HUES48 (cell line): ENCODE data around the gene PACS2.
"Not testable (repeated sequence)": the region's sequence is repeated elsewhere in the genome, so short reads cannot be mapped to it uniquely, and the experiment has no call there.

Experiments
- H3K27ac ChIP-seq: one replicate; pipeline ENCODE4 v1.7.0; 2013; ENCODE audit warnings: low read depth, low read length, inconsistent platforms
- H3K27me3 ChIP-seq: 2 replicates; pipeline ENCODE4 v1.6.1; 2013; ENCODE audit warnings: mild to moderate bottlenecking, low read length; ENCODE audit not compliant: control insufficient read depth, insufficient read depth
- H3K36me3 ChIP-seq: 2 replicates; pipeline ENCODE4 v1.6.1; 2013; ENCODE audit warnings: low read length; ENCODE audit not compliant: control insufficient read depth, insufficient read depth
- H3K4me1 ChIP-seq: 2 replicates; pipeline ENCODE4 v1.6.1; 2013; ENCODE audit warnings: mild to moderate bottlenecking, low read length; ENCODE audit not compliant: control insufficient read depth, insufficient read depth
- H3K4me3 ChIP-seq: 2 replicates; pipeline ENCODE4 v1.5.1; 2013; ENCODE audit warnings: mild to moderate bottlenecking, low read depth, low read length
- H3K9ac ChIP-seq: 2 replicates; pipeline ENCODE4 v1.6.1; 2013; ENCODE audit warnings: mild to moderate bottlenecking, low read depth, low read length, moderate library complexity
- H3K9me3 ChIP-seq: 2 replicates; pipeline ENCODE4 v1.6.1; 2013; ENCODE audit warnings: low read length; ENCODE audit not compliant: control insufficient read depth, insufficient read depth

Gene PACS2

GRCh38 chr14:105353136-105353535 is 38.6 kb downstream of the PACS2 start:
- no peak overlapping the region for H3K9ac ChIP-seq
- no peaks in the 10 kb centered on the region for H3K9me3 ChIP-seq
- H3K36me3 ChIP-seq = peaks cover 12% of the 10 kb centered on the region; the same call in 1 of the 2 replicates
- H3K4me3 ChIP-seq = no peak overlapping the region
- H3K4me1 ChIP-seq = peaks cover 5% of the 10 kb centered on the region
- no peak overlapping the region for H3K27ac ChIP-seq
- no peaks in the 10 kb centered on the region for H3K27me3 ChIP-seq

GRCh38 chr14:105354541-105354940 is 40.0 kb downstream of the PACS2 start:
- Histone ChIP-seq H3K27ac (no peak overlapping the region), H3K9ac (no peak overlapping the region), H3K36me3 (peaks cover 12% of the 10 kb centered on the region; the same call in 1 of the 2 replicates), H3K27me3 (no peaks in the 10 kb centered on the region), H3K4me3 (no peak overlapping the region), H3K9me3 (no peaks in the 10 kb centered on the region), H3K4me1 (peaks cover 5% of the 10 kb centered on the region)

- Histone ChIP-seq H3K4me3 (no peak overlapping the region), H3K9ac (no peak overlapping the region), H3K9me3 (no peaks in the 10 kb centered on the region), H3K4me1 (peaks cover 5% of the 10 kb centered on the region), H3K27ac (no peak overlapping the region), H3K36me3 (peaks cover 12% of the 10 kb centered on the region; the same call in 1 of the 2 replicates), H3K27me3 (no peaks in the 10 kb centered on the region)
Measured at GRCh38 chr14:105355049-105355575, 40.6 kb downstream of the PACS2 start.

- Histone ChIP-seq H3K27ac (peak overlapping the region; percentile 20), H3K9me3 (no peaks in the 10 kb centered on the region), H3K9ac (no peak overlapping the region), H3K4me3 (no peak overlapping the region), H3K4me1 (peaks cover 5% of the 10 kb centered on the region), H3K36me3 (peaks cover 17% of the 10 kb centered on the region), H3K27me3 (no peaks in the 10 kb centered on the region)
Measured at GRCh38 chr14:105355850-105356604, 41.5 kb downstream of the PACS2 start.

- Histone ChIP-seq H3K9me3 (no peaks in the 10 kb centered on the region), H3K4me3 (no peak overlapping the region), H3K27me3 (no peaks in the 10 kb centered on the region), H3K27ac (no peak overlapping the region), H3K36me3 (peaks cover 18% of the 10 kb centered on the region), H3K4me1 (peaks cover 2% of the 10 kb centered on the region), H3K9ac (no peak overlapping the region)
Measured at GRCh38 chr14:105356927-105357326, 42.4 kb downstream of the PACS2 start.

DNA sequence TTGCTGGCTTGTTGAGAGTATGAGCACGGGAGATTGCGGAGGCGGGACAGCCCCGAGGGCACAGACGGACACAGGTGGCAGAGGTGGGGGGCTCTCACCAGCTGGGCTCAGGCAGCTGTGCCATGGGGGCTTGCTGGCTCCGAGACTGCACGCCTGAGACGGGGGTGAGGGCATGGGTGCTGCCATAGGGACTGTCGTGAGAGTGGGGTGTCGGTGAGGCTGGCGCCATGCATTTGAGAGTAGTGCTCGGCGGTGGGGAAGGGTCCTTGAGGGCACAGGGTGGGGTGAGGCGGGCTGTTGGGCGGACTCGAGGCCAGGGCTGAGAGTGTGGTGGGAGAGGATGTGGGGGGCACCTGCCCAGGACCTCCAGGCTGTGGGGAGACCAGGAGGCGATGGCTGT is 43.1 kb downstream of the PACS2 start:
- Histone ChIP-seq H3K27ac (no peak overlapping the region), H3K36me3 (peaks cover 18% of the 10 kb centered on the region), H3K27me3 (no peaks in the 10 kb centered on the region), H3K4me3 (no peak overlapping the region), H3K9me3 (no peaks in the 10 kb centered on the region), H3K4me1 (no peaks in the 10 kb centered on the region), H3K9ac (no peak overlapping the region)

DNA sequence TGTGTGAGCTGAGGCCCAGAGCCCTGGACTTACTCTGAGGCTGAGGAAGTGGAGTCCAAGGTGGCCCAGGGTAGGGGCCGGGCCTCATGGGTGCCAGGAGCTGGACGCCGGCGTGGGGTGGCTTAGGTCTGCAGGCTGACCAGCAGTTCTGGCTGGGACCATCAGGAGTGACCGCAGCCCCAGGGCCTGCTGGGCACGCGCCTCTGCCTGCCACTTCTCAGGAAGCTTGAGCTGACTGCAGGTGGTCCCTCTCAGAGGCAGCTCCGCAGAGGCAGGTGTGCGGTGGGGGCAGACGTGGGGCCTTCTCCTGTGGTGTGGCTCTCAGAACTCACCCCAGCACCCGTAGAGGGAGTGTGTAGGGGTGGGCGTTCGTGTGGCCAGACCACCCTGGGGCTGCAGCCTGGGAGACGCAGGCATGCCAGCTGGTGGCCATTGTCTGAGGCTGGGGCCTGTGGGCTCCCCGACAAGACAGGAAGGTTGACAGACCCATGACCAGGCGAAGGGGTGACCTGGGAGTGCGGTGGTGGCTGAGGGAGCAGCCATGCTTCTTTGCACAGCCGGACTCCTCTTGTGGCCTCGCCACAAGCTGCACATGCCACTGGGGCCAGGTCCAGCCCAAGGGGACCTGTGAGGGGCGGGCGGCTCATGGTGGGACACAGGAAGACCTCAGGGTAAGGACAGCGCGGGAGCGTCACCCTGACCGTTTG is 43.7 kb downstream of the PACS2 start:
- no peak overlapping the region for H3K27ac ChIP-seq
- H3K4me3 ChIP-seq = no peak overlapping the region
- H3K27me3 ChIP-seq = no peaks in the 10 kb centered on the region
- H3K36me3 ChIP-seq = peaks cover 18% of the 10 kb centered on the region
- H3K4me1 ChIP-seq = no peaks in the 10 kb centered on the region
- no peak overlapping the region for H3K9ac ChIP-seq
- H3K9me3 ChIP-seq = no peaks in the 10 kb centered on the region

DNA sequence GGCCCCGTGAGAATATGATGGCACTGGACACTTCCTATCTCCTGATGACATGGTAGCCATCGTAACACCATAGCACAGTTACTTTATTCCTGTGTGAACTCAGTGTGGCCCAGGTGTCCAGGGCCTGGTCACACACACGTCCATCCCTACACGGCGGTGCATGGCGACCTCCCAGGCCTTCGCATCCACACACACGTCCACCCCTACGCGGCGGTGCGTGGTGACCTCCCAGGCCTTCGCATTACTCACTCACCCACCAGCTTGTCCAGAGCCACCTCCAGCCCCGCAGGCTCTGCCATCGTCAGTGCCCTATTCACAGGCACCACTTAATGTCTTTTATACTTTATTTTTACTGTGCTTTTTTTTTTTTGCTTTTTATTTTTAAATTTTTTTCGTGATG is 44.4 kb downstream of the PACS2 start:
- Histone ChIP-seq H3K9ac (no peak overlapping the region), H3K4me3 (no peak overlapping the region), H3K4me1 (no peaks in the 10 kb centered on the region), H3K9me3 (no peaks in the 10 kb centered on the region), H3K36me3 (peaks cover 18% of the 10 kb centered on the region), H3K27ac (no peak overlapping the region), H3K27me3 (no peaks in the 10 kb centered on the region)

DNA sequence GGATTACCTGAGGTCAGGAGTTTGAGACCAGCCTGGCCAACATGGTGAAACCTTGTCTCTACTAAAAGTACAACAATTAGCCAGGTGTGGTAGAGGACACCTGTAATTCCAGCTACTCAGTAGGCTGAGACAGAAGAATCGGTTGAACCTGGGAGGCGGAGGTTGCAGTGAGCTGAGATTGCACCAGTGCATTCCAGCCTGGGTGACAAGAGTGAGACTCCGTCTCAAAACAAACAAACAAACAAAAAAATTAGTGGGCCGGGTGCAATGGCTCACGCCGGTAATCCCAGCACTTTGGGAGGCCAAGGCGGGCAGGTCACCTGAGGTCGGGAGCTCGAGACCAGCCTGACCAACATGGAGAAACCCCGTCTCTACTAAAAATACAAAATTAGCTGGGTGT is 46.9 kb downstream of the PACS2 start:
- not testable (repeated sequence) for H3K9me3 ChIP-seq, H3K36me3 ChIP-seq, H3K27ac ChIP-seq, H3K27me3 ChIP-seq, H3K4me1 ChIP-seq, H3K4me3 ChIP-seq, H3K9ac ChIP-seq

GRCh38 chr14:105363847-105364708 is 49.5 kb downstream of the PACS2 start:
- Histone ChIP-seq H3K9ac (no peak overlapping the region), H3K27me3 (no peaks in the 10 kb centered on the region), H3K36me3 (peaks cover 7% of the 10 kb centered on the region; the same call in 1 of the 2 replicates), H3K4me1 (no peaks in the 10 kb centered on the region), H3K27ac (no peak overlapping the region), H3K9me3 (no peaks in the 10 kb centered on the region), H3K4me3 (no peak overlapping the region)
